ENCODE results near the gene PLXNA1.

Gene PLXNA1

GRCh38 chr3:126982471-126983175 lies at the start of gene PLXNA1:
Gene PLXNA1 (plus strand): TSS chr3:126983115. CDS start chr3:126988594, 5,479 bp downstream.
- FAIRE-seq = no peak

GRCh38 chr3:126934031-126934531 lies 48.8 kb upstream of the PLXNA1 start:
- FAIRE-seq = no peak

GRCh38 chr3:126934991-126935390 lies 47.9 kb upstream of the PLXNA1 start:
- FAIRE-seq = no peak

GRCh38 chr3:126935756-126936509 lies 47.0 kb upstream of the PLXNA1 start:
- no peak for FAIRE-seq

GRCh38 chr3:126936853-126937425 lies 46.0 kb upstream of the PLXNA1 start:
- no peak for FAIRE-seq

- no peak for FAIRE-seq
These were observed 45.4 kb upstream of the PLXNA1 start for GRCh38 chr3:126937533-126937932.

GRCh38 chr3:126937973-126938372 lies 44.9 kb upstream of the PLXNA1 start:
- FAIRE-seq = no peak

- FAIRE-seq = no peak
These were observed 44.2 kb upstream of the PLXNA1 start for GRCh38 chr3:126938520-126939337.

- FAIRE-seq = no peak
These were observed 43.6 kb upstream of the PLXNA1 start for GRCh38 chr3:126939338-126939718.

GRCh38 chr3:126939733-126940132 lies 43.2 kb upstream of the PLXNA1 start:
- no peak for FAIRE-seq

- no peak for FAIRE-seq
These were observed 41.1 kb upstream of the PLXNA1 start for GRCh38 chr3:126941721-126942270.

- FAIRE-seq = no peak
These were observed 38.6 kb upstream of the PLXNA1 start for GRCh38 chr3:126944089-126944965.

- FAIRE-seq = no peak
These were observed 37.7 kb upstream of the PLXNA1 start for GRCh38 chr3:126945171-126945721.

GRCh38 chr3:126945891-126946290 lies 37.0 kb upstream of the PLXNA1 start:
- no peak for FAIRE-seq

- FAIRE-seq = no peak
These were observed 36.5 kb upstream of the PLXNA1 start for GRCh38 chr3:126946405-126946804.

- FAIRE-seq = no peak
These were observed 35.5 kb upstream of the PLXNA1 start for GRCh38 chr3:126947429-126947828.

- no peak for FAIRE-seq
These were observed 33.9 kb upstream of the PLXNA1 start for GRCh38 chr3:126948980-126949535.

GRCh38 chr3:126951561-126951960 lies 31.4 kb upstream of the PLXNA1 start:
- FAIRE-seq = no peak

GRCh38 chr3:126952261-126952982 lies 30.5 kb upstream of the PLXNA1 start:
- no peak for FAIRE-seq

- no peak for FAIRE-seq
These were observed 29.8 kb upstream of the PLXNA1 start for GRCh38 chr3:126952983-126953660.

Data from A204.1 (cell line).